Measurements from ENCODE around the gene UBE2H. TPM values are rescaled to one million over a fixed set of nuclear protein-coding genes. Genes with fewer than 3 reads are reported as not detected.

The UBE2H gene
- total RNA-seq, 1 experiment from 2014 or later: 75.1 TPM

- peaks cover 0 to 6% of the 10 kb centered on the region in 2 experiments; a peak in 1 of 5 replicates for H3K9me3 Mint-ChIP-seq
- Histone ChIP-seq H3K23me2 (ENCODE audit: insufficient read length, low read depth, low read length, poor library complexity, severe bottlenecking) (peaks cover 32% of the 10 kb centered on the region), H3K56ac (ENCODE audit: insufficient read length, low read depth, low read length) (no peak overlapping the region), H2BK120ac (ENCODE audit: low read depth, low read length, poor library complexity, severe bottlenecking) (no peak overlapping the region), H2AFZ (ENCODE audit: low read length) (no peak overlapping the region), H2BK15ac (ENCODE audit: low read depth, low read length) (no peak overlapping the region), H3K27ac (ENCODE audit: insufficient read length, low read depth, low read length) (no peak overlapping the region), H4K91ac (ENCODE audit: insufficient read length, low read depth, low read length) (no peak overlapping the region), H3K4me1 (ENCODE audit: insufficient read depth, low read length) (peaks cover 8% of the 10 kb centered on the region; the same call in 1 of the 2 replicates), H3K4me2 (ENCODE audit: insufficient read depth, insufficient read length, low read length) (peak overlapping the region; percentile 36), H2AK5ac (ENCODE audit: insufficient read length, low read length) (no peak overlapping the region), H3K14ac (ENCODE audit: insufficient read depth, low read length) (no peak overlapping the region; the same call in 1 of the 2 replicates), H2BK20ac (ENCODE audit: low read depth, low read length, poor library complexity, severe bottlenecking) (no peak overlapping the region), H3K27me3 (ENCODE audit: insufficient read depth, low read length) (peaks cover 76% of the 10 kb centered on the region), H2BK5ac (ENCODE audit: insufficient read length, low read length) (no peak overlapping the region), H3K23ac (ENCODE audit: insufficient read length, low read depth, low read length) (no peak overlapping the region), H3T11ph (ENCODE audit: low read length) (no peak overlapping the region), H3K18ac (ENCODE audit: insufficient read length, low read depth, low read length) (no peak overlapping the region), H2BK12ac (ENCODE audit: insufficient read length, low read depth, low read length) (no peak overlapping the region), H3K79me1 (ENCODE audit: insufficient read depth, low read depth, low read length, poor library complexity, severe bottlenecking) (no peaks in the 10 kb centered on the region), H3K9me3 (ENCODE audit: control insufficient read depth, low read depth, low read length) (no peaks in the 10 kb centered on the region), H3K4ac (ENCODE audit: low read depth, low read length) (no peak overlapping the region), H3K9ac (ENCODE audit: extremely low read depth, insufficient read length, low read length) (no peak overlapping the region), H4K5ac (ENCODE audit: insufficient read length, low read depth, low read length) (no peak overlapping the region), H4K20me1 (ENCODE audit: control insufficient read depth, insufficient read depth, insufficient read length) (peaks cover 4% of the 10 kb centered on the region), H3K79me2 (ENCODE audit: insufficient read depth, low read length) (no peaks in the 10 kb centered on the region), H4K8ac (replicated peaks; ENCODE audit: insufficient read length, low read depth, low read length) (no peak overlapping the region)
- peak overlapping the region; percentile 67 to 83 for H3K4me3 Mint-ChIP-seq
- no peak overlapping the region for H3K27ac Mint-ChIP-seq
- no peak for TF ChIP-seq CTCF (conservative IDR thresholded peaks at IDR 0.05)
- DNase-seq: peak; percentile 55
- peaks cover 84% of the 10 kb centered on the region for H3K27me3 Mint-ChIP-seq (ENCODE audit: low read depth)
- H3K4me1 Mint-ChIP-seq: peaks cover 36 to 53% of the 10 kb centered on the region in 2 experiments
- WGBS (ENCODE audit: extremely low coverage, insufficient read length, low lambda C conversion rate): no CpG with 5 or more reads among the region's 42 CpGs
- H3K36me3 Mint-ChIP-seq (ENCODE audit: insufficient read depth in 1 of 3, low read depth in 3 of 3): peaks cover 0 to 3% (median 0%) of the 10 kb centered on the region in 3 experiments; a peak in 2 of 7 replicates
Measured at GRCh38 chr7:129782818-129783583, 169.8 kb downstream of the UBE2H start.
